Esophagus muscularis mucosa (tissue), 3 donors: ENCODE measurements around the gene MOXD1.

Experiments used
- POLR2AphosphoS5 ChIP-seq, 2 donors: sonication (generic); formaldehyde crosslinking; IDR thresholded peaks; one replicate each; pipeline ENCODE4 v1.6.1; 2017; ENCODE audit warnings: antibody characterized with exemption in 2 of 2
- TF ChIP-seq, protein P1 (sequence below), 3 experiments: fragments of 200-600 bp in 2 of 3; fragments of 450-650 bp in 1 of 3; sonication (generic) in 2 of 3; IDR thresholded peaks; one replicate each; pipeline ENCODE4 v1.5.1; 2017 to 2019; ENCODE audit warnings: antibody characterized with exemption in 3 of 3, mild to moderate bottlenecking in 2 of 3, moderate library complexity in 1 of 3

DNA sequence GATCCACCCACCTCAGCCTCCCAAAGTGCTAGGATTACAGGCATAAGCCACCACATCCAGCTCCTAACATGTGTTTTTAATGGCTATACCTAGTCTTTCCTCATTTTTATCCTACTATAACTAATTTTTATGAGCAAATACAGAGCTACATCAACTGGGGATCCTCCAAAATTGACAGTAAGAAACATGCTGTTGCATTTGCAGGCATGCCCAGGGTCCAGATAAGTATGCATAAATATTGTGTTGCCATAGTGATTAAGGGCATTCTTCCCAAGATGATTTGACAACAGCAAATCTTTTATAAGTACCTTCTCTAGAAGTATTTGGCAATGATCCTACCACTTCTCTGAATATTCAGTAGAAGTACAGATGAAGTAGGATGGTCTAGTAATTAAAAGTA, 41.9 kb upstream of the MOXD1 start:
- TF ChIP-seq POLR2AphosphoS5 (IDR thresholded peaks at IDR 0.05) = no peak
- TF ChIP-seq, protein P1, sequence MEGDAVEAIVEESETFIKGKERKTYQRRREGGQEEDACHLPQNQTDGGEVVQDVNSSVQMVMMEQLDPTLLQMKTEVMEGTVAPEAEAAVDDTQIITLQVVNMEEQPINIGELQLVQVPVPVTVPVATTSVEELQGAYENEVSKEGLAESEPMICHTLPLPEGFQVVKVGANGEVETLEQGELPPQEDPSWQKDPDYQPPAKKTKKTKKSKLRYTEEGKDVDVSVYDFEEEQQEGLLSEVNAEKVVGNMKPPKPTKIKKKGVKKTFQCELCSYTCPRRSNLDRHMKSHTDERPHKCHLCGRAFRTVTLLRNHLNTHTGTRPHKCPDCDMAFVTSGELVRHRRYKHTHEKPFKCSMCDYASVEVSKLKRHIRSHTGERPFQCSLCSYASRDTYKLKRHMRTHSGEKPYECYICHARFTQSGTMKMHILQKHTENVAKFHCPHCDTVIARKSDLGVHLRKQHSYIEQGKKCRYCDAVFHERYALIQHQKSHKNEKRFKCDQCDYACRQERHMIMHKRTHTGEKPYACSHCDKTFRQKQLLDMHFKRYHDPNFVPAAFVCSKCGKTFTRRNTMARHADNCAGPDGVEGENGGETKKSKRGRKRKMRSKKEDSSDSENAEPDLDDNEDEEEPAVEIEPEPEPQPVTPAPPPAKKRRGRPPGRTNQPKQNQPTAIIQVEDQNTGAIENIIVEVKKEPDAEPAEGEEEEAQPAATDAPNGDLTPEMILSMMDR (IDR thresholded peaks at IDR 0.05) = no peak
